Measurements from ENCODE around the gene NTNG1.

- no peak for TF ChIP-seq CTCF (IDR thresholded peaks at IDR 0.05)
- TF ChIP-seq POLR2A (IDR thresholded peaks at IDR 0.05; ENCODE audit: low read depth), result no peak
- TF ChIP-seq EP300 (IDR thresholded peaks at IDR 0.05), result no peak
- no peak for TF ChIP-seq POLR2AphosphoS5 (IDR thresholded peaks at IDR 0.05)
Observed at GRCh38 chr1:107326824-107327445, 186.1 kb downstream of the NTNG1 start.

Measured in esophagus muscularis mucosa (tissue), 4 donors.